ENCODE results near the gene USP17L21.
"Not testable (repeated sequence)": the region's sequence is repeated elsewhere in the genome, so short reads cannot be mapped to it uniquely, and the experiment has no call there.

GRCh38 chr4:9262572-9262971, at the start of gene USP17L21:
- TF ChIP-seq CTCF (IDR thresholded peaks at IDR 0.05; ENCODE audit: borderline replicate concordance, extremely low read depth, low read length, poor library complexity, severe bottlenecking); EZH2 (IDR thresholded peaks at IDR 0.05; ENCODE audit: borderline replicate concordance, low read depth, low read length, severe bottlenecking): not testable (repeated sequence)

Data from DND-41 (cell line).